Measurements from ENCODE around the gene NRG2. TPM values are rescaled to one million over a fixed set of nuclear protein-coding genes. Genes with fewer than 3 reads are reported as not detected.

NRG2 gene
- total RNA-seq, 1 donor from 2014 or later: under 0.01 TPM

DNA sequence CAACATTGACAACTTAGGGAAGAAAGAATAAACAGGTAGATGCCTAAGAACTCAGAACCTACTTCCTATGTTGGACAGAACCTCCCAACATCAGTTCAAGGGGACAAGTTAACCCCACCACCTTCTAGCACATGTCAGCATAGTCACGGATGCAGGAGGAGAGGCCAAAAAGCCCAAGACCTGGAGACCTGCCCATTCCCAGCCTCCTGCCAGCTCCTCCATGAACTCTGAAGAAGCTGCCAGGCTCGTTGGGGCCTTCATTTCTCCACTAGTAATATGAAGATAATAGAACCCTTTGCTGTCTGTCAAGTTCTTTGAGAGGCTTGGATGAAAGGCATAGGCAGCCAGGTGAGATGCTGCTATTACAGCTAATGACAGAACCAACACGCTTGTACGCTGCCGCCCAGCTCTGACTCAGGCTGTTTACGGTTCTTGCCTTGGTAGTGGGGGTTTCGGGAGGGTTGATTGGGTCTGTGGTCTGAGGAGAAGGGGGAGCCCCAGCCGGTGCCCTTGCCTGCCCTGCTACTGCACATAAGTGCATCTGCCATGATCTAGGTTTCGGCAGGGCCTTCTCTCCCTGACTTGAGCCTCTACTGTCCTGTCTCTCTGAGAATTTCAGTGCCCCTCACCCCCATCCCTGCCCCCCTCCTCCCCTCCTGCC, 82.2 kb downstream of the NRG2 start:
- no peak overlapping the region for H3K4me3 ChIP-seq (ENCODE audit: low read depth, low read length)
- FAIRE-seq (no peak), DNase-seq (ENCODE audit: low read depth) (no peak)
- no peaks in the 10 kb centered on the region for H3K36me3 ChIP-seq (ENCODE audit: control insufficient read depth, insufficient read depth, low read length)
- TF ChIP-seq CTCF (IDR thresholded peaks at IDR 0.05; ENCODE audit: insufficient read depth, low read length, severe bottlenecking): no peak
- H3K27me3 ChIP-seq (ENCODE audit: control insufficient read depth, insufficient read depth, low read length): peaks cover 3% of the 10 kb centered on the region

DNA sequence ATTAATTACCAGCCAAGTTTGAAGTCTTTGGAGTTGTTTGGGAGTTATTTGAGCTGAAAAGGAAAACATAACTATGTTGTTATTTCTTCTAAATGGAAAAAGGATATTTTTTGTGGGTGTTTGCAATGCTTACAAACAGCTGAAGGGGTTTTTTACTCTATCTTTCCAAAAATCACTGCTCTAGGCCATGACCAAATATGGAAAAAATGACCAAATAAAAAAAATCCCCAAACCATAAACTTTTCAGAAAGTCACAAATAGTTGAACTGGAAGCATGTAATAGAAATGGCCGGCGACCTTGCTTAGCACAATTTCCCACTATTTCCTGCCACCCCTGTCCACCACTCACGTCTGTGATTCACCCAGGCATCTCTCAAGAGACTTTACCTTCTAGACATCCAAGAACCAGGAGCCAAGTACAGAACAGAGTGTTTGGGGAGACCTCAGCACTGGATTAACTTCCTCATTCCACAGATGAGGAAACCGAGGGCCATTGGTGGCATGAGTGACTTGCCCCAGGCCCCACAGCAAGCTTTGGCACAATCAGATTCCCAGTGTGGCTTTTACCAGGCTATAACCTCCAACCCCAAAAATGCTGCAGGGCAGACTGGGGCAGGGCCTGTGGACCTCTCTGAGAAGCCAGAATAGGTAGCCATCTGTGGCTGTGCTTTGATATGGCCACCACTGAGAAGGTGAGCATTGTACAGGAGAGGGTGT, 84.5 kb downstream of the NRG2 start:
- TF ChIP-seq CTCF (IDR thresholded peaks at IDR 0.05; ENCODE audit: insufficient read depth, low read length, severe bottlenecking): no peak
- Histone ChIP-seq H3K36me3 (ENCODE audit: control insufficient read depth, insufficient read depth, low read length) (no peaks in the 10 kb centered on the region), H3K4me3 (ENCODE audit: low read depth, low read length) (no peak overlapping the region), H3K27me3 (ENCODE audit: control insufficient read depth, insufficient read depth, low read length) (peaks cover 3% of the 10 kb centered on the region)
- DNase-seq (ENCODE audit: low read depth): no peak
- peak; percentile 18 for FAIRE-seq

- Histone ChIP-seq H3K36me3 (ENCODE audit: control insufficient read depth, insufficient read depth, low read length) (no peaks in the 10 kb centered on the region), H3K27me3 (ENCODE audit: control insufficient read depth, insufficient read depth, low read length) (peaks cover 5% of the 10 kb centered on the region), H3K4me3 (ENCODE audit: low read depth, low read length) (no peak overlapping the region)
- TF ChIP-seq CTCF (IDR thresholded peaks at IDR 0.05; ENCODE audit: insufficient read depth, low read length, severe bottlenecking): no peak
- DNase-seq (ENCODE audit: low read depth): no peak
- FAIRE-seq: no peak
Measured at GRCh38 chr5:139956342-139956741, 86.8 kb downstream of the NRG2 start.

DNA sequence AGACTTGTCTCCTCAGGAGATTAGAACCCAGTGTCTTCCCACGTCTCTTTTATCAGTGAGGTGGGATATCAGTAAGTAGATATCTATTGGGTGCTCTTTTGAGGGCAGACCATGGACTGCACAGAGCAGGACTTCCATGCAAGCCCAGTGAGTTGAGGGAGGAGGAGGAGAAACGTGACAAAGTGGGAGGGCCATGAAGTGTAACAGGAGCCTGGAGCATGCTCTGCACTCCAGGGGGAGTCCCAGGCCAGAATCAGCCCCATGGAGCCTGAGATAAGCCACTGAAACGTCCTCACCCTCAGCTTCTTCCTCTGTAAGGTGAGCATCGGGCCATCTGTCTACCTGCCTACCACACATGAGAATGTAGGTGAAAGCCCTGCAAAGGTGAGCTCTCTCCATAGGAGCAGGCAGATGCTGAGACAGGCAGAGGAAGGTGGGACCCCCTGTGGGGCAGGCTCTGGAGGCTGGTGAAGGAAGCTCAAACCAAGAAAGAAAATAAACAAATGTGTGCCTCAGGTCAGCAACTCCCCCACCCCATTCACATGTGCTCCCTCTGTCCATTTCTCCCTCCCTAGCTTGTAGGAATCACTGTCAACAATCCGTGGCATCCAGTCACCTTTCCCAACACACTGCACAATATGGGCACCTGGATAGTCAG, 87.4 kb downstream of the NRG2 start:
- Histone ChIP-seq H3K4me3 (ENCODE audit: low read depth, low read length) (no peak overlapping the region), H3K36me3 (ENCODE audit: control insufficient read depth, insufficient read depth, low read length) (no peaks in the 10 kb centered on the region), H3K27me3 (ENCODE audit: control insufficient read depth, insufficient read depth, low read length) (peaks cover 10% of the 10 kb centered on the region)
- FAIRE-seq: no peak
- DNase-seq (ENCODE audit: low read depth): no peak
- TF ChIP-seq CTCF (IDR thresholded peaks at IDR 0.05; ENCODE audit: insufficient read depth, low read length, severe bottlenecking): no peak

DNA sequence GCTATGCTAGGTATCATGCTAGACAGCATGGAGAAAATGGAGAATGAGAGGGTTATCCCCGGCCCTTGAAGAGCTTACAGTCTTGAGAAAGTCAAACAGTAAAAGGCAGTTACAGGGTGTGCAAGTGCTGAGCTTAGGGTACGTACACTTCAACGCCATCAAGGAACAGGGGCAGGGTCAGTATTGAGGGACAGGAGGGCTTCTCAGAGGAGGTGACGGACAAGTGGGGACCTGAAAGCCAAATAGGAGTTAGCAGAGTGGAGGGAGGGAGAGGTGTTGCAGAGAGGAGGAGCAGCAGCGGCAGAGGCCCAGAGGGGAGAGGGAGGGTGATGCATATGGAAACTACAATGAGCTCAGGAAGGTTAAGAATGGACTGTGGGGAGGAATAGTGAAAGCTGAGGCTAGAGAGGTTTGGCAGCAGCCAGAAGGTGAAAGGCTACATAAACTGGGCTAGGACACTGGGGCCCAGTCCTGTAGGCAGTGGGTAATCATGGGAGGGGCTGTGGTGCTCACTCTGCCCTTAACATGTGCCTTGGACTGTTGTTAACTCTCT, 88.0 kb downstream of the NRG2 start:
- no peak for TF ChIP-seq CTCF (IDR thresholded peaks at IDR 0.05; ENCODE audit: insufficient read depth, low read length, severe bottlenecking)
- no peak for FAIRE-seq
- Histone ChIP-seq H3K36me3 (ENCODE audit: control insufficient read depth, insufficient read depth, low read length) (no peaks in the 10 kb centered on the region), H3K27me3 (ENCODE audit: control insufficient read depth, insufficient read depth, low read length) (peaks cover 11% of the 10 kb centered on the region), H3K4me3 (ENCODE audit: low read depth, low read length) (no peak overlapping the region)
- no peak for DNase-seq (ENCODE audit: low read depth)

Data from bronchial epithelial cell (primary cell).